ENCODE results near the gene MTHFD2L. TPM values are rescaled to one million over a fixed set of nuclear protein-coding genes. Genes with fewer than 3 reads are reported as not detected.

The MTHFD2L gene
- total and polyA plus RNA-seq, 10 donors, result 7.8 to 19.7 (median 13.3) TPM

DNA sequence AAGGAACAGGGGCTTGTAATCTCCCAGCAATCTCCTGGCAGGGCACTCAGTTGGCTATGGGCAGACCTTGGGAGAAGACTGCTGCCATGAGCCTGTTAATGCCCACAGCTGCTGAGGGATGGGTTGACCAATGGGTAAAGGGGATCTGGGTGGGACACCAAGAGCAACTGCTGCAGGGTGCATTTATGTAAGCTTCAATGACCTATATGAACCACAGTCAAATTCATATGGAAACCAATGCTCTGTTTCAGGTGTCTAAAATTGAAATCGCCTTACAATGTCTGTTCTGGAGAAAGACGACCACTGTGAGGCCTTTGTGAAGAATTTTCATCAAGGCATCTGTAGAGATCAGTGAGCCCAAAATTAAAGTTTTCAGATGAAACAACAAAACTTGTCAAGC lies 156.4 kb downstream of the MTHFD2L start:
- Histone ChIP-seq H3K27ac (no peak overlapping the region), H3K9me3 (no peaks in the 10 kb centered on the region), H3K4me1 (peaks cover 0 to 4% (median 3%) of the 10 kb centered on the region in 6 donors), H3K4me3 (no peak overlapping the region), H3K27me3 (replicated peaks in 1 of 7) (no peaks in the 10 kb centered on the region), H3K36me3 (no peaks in the 10 kb centered on the region)
- DNase-seq, result no peak
- intact Hi-C loops (cut with DNase I; ENCODE audit: low total_unique reads), result loop anchor here (5.0 kb wide), 1 partner anchor 87 kb away; no protein-coding TSS in a partner anchor
- WGBS, 5 donors, result 76 to 100% (median 93%) methylated on average over 2 of the region's 2 CpGs
- TF ChIP-seq POLR2AphosphoS5 (IDR thresholded peaks at IDR 0.05) (no peak), POLR2A (IDR thresholded peaks at IDR 0.05) (no peak)
- TF ChIP-seq, protein P1, sequence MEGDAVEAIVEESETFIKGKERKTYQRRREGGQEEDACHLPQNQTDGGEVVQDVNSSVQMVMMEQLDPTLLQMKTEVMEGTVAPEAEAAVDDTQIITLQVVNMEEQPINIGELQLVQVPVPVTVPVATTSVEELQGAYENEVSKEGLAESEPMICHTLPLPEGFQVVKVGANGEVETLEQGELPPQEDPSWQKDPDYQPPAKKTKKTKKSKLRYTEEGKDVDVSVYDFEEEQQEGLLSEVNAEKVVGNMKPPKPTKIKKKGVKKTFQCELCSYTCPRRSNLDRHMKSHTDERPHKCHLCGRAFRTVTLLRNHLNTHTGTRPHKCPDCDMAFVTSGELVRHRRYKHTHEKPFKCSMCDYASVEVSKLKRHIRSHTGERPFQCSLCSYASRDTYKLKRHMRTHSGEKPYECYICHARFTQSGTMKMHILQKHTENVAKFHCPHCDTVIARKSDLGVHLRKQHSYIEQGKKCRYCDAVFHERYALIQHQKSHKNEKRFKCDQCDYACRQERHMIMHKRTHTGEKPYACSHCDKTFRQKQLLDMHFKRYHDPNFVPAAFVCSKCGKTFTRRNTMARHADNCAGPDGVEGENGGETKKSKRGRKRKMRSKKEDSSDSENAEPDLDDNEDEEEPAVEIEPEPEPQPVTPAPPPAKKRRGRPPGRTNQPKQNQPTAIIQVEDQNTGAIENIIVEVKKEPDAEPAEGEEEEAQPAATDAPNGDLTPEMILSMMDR (IDR thresholded peaks at IDR 0.05 in 8 of 11, conservative IDR thresholded peaks at IDR 0.05 in 3 of 11), result no peak

DNA sequence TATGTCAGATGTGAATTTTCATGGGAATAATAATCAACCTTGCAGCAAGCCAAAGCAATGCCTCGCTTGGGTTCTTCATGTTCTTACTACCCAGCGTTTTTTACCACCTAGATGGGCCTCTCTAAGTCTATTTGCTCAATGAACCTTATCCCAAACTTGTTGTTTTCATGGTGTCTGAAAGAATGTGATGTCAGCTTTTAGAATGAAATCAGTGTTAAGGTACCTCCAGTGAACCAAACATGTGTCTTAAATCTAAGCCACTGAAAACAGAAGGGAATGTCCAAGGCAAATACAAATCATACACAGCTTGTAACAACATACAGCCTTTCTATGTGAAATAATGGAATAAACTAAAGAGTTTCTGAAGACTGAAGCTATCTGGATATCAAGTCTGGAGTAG lies 157.0 kb downstream of the MTHFD2L start:
- H3K36me3 ChIP-seq, result no peaks in the 10 kb centered on the region
- intact Hi-C loops (cut with DNase I; ENCODE audit: low total_unique reads), result loop anchor here (5.0 kb wide), 1 partner anchor 88 kb away; no protein-coding TSS in a partner anchor

DNA sequence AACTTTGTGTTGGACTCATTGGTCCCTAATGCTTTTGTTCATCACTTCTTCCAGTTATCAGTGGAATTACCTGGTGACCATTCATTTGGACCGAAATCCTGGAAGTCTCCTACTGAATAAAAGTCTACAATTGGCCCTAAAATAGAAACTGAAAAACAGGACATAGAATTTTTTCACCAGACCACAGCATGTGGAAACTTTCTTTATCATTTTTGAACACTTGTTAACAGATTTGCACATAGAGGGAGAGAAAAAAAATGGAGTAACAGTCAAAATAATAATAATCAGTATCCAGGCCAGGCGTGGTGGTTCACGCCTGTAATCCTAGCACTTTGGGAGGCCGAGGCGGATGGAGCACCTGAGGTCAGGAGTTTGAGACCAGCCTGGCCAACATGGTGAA lies 157.5 kb downstream of the MTHFD2L start:
- Histone ChIP-seq H3K4me1 (peaks cover 0 to 2% (median 0%) of the 10 kb centered on the region in 6 donors), H3K27ac (no peak overlapping the region), H3K27me3 (replicated peaks in 1 of 7) (no peaks in the 10 kb centered on the region), H3K4me3 (no peak overlapping the region), H3K9me3 (no peaks in the 10 kb centered on the region), H3K36me3 (no peaks in the 10 kb centered on the region)
- intact Hi-C loops (cut with DNase I; ENCODE audit: low total_unique reads), result no loop called here
- no peak for TF ChIP-seq POLR2AphosphoS5 (IDR thresholded peaks at IDR 0.05)
- TF ChIP-seq, protein P1 (IDR thresholded peaks at IDR 0.05 in 8 of 11, conservative IDR thresholded peaks at IDR 0.05 in 3 of 11), result no peak
- TF ChIP-seq POLR2A (IDR thresholded peaks at IDR 0.05), result no peak
- WGBS, 5 donors, result 57 to 72% (median 62%) methylated on average over 5 of the region's 5 CpGs
- DNase-seq, result no peak

More for the DNA sequence above, 157.0 kb downstream of the MTHFD2L start:
- H3K27me3 ChIP-seq (replicated peaks in 1 of 7), result no peaks in the 10 kb centered on the region
- 70 to 84% (median 78%) methylated on average over 2 of the region's 2 CpGs for WGBS, 5 donors
- no peak overlapping the region for H3K4me3 ChIP-seq
- H3K4me1 ChIP-seq, result no peaks in the 10 kb centered on the region
- no peak for DNase-seq
- H3K9me3 ChIP-seq, result no peaks in the 10 kb centered on the region
- no peak overlapping the region for H3K27ac ChIP-seq
- TF ChIP-seq POLR2A (IDR thresholded peaks at IDR 0.05) (no peak), POLR2AphosphoS5 (IDR thresholded peaks at IDR 0.05) (no peak)
- TF ChIP-seq, protein P1 (IDR thresholded peaks at IDR 0.05 in 8 of 11, conservative IDR thresholded peaks at IDR 0.05 in 3 of 11), result no peak

DNA sequence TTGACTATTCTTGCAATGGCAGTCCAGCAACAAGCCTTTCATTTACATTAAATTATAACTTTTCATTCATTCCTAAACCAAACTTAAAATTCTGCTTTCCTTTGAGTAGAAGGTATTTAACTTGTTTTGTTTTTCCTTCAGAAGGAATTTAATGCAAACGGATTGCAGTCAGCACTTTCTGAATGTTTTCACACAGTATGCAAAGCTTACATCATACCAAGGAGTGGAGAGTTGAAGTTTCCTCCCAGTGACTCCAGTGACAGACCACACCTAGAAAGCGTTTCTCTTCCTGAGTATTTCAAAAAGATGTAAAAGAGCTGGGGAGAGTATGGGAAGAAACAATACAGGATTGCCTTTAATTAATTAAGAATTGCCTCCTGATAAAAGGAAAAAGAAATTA lies 158.5 kb downstream of the MTHFD2L start:
- H3K4me3 ChIP-seq, result no peak overlapping the region
- H3K9me3 ChIP-seq, result no peaks in the 10 kb centered on the region
- intact Hi-C loops (cut with DNase I; ENCODE audit: low total_unique reads), result no loop called here
- no peak overlapping the region for H3K27ac ChIP-seq
- no peaks in the 10 kb centered on the region for H3K36me3 ChIP-seq
- TF ChIP-seq POLR2A (IDR thresholded peaks at IDR 0.05) (no peak), POLR2AphosphoS5 (IDR thresholded peaks at IDR 0.05) (no peak)
- TF ChIP-seq, protein P1 (IDR thresholded peaks at IDR 0.05 in 8 of 11, conservative IDR thresholded peaks at IDR 0.05 in 3 of 11), result no peak
- WGBS, 5 donors, result 24 to 39% (median 38%) methylated on average over 2 of the region's 2 CpGs
- no peaks in the 10 kb centered on the region for H3K27me3 ChIP-seq (replicated peaks in 1 of 7)
- DNase-seq, result no peak
- H3K4me1 ChIP-seq, result peaks cover 0 to 4% (median 0%) of the 10 kb centered on the region in 6 donors

All from spleen (tissue), 11 donors.